NCI-H345 treated with DMSO at 0.1 percent for 48 hours (cell line): ENCODE data around the gene IPO4.

Experiments
- DNase-seq: peaks from one replicate; lab custom pipeline; 2025; ENCODE audit not compliant: unreplicated experiment; lab: John Stamatoyannopoulos, UW

Gene IPO4

DNA sequence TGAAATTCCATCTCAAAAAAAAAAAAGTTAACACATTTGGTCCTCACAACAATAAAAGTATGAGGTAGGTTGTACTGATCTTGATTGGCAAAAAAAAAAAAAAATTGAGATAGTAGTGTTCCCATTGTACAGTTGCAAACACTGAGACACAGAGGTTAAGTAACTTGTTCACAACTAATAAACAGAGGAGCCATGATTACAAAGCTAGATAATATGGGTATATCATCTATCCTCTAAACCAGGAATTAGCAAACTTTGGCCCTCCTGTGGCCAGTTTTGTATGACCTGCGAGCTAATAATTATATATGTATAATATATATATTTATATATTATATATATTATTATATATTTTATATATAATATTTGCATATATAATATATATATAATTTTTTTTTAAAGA, 54.9 kb downstream of the IPO4 start:
- DNase-seq, result no peak

DNA sequence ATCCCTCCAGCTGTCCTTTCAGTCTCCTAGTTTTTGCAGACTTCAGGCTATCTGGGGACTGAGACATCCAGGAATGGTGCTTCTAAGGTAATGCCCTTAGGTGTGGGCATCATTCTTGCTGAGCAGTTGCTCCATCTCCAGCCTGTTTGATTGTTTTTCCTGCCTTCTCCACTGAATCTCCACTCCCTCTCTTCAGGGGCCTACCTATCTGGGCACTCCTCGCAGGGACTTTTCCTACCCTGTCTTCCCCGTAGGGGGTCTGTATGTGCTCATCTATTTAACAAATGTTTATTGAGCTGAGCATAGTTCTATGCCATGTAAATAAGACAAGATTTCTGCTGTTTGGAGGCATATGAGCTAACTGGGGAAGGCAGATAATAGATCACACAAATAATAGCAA, 55.6 kb downstream of the IPO4 start:
- DNase-seq, result no peak

DNA sequence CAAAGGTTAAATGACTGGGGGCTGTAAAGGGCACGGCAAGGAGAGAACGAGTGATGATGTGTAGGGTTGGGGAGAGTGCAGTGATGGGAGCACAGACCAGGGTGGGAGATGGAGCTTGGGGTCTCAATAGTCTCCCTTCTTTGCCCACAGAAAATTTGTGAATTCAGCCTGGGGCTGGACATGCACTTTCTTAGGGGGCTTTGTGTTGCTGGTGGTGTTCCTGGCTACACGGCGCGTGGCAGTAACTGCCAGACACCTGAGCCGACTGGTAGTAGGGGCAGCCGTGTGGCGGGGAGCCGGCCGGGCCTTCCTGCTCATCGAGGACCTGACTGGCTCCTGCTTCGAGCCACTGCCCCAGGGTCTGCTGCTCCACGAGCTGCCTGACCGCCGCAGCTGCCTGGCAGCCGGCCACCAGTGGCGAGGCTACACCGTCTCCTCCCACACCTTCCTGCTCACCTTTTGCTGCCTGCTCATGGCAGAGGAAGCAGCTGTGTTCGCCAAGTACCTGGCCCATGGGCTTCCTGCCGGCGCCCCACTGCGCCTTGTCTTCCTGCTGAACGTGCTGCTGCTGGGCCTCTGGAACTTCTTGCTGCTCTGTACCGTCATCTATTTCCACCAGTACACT, 56.4 kb downstream of the IPO4 start:
- no peak for DNase-seq

DNA sequence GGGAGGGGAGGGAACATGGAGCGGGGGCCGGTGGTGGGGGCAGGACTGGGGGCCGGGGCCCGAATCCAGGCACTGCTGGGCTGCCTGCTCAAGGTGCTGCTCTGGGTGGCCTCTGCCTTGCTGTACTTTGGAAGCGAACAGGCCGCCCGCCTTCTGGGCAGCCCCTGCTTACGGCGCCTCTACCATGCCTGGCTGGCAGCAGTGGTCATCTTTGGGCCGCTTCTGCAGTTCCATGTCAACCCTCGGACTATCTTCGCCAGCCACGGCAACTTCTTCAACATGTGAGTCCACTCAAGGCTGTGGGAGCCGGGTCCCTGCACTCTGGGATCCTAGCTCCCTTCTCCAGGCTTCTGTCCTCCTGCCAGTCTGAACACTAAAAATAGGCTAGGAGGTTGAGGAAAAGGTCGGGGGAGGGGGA, 57.1 kb downstream of the IPO4 start:
- DNase-seq, result no peak

DNA sequence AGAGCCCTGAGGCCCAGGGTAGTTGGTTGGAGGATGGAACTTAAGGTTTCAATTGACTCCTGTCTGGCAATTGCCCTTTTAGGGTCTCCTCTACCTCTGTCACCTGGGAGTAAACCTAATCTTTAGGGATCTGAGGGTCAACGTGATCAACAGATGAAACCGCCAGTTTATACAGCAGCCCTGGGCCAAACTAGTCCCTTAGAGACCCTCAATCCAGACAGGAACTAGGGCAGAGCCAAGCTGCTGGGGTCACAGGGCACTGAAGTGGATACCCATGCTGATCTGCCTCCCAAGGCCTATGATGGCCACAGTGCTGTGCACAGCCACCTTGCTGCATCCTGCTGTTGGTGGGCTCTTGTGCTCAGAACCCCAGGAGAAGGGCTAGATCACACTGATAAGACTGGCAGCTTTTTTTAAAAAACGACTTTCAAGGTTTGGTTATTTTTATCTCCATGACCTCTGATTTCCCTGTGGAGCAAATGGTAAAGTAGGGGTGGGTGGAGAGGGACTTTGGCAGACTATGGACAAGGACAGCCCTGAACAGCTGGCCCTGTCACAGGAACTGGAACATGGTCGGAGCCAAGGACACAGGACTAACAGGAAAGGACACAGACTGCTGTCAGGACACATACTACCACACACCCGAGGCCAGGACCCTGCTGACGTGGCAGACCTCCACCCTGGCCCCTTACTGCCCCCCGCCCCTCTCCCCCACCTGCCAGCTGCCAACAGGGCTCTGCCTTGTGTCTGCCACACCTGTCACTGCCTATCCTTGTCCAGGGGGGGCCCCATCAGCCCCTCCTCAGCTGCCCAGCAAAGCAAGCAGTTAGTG, 57.7 kb downstream of the IPO4 start:
- DNase-seq, result no peak

DNA sequence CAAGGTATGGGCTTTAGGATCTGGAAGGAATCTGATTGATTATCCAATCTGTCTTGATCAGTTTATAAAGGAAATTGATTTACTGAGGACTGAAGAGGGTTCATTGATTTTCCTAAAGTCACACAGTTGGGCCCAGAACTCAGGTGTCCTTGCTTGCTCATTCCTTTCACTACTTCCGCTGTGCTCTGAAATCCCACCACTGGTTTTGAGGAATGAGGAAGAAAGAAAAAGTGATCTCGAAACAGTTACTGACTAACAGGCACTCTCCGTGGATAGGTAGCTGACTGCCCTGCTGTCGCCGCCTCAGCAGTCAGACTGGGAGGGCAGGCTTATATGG, 58.3 kb downstream of the IPO4 start, which contains the start of gene FITM1:
TSS of gene FITM1 (plus strand) at position 280 of the 337 bp plus-strand sequence. CDS start 905 bp downstream, outside the sequence.
- no peak for DNase-seq
